HUES64 (cell line): ENCODE results near the gene SH3PXD2A.

Source experiments
- H3K27ac ChIP-seq: 2 replicates; pipeline ENCODE4 v1.7.0; 2013; ENCODE audit warnings: low read depth, low read length, inconsistent platforms
- H3K27me3 ChIP-seq: 2 replicates; pipeline ENCODE4 v1.6.1; 2013; ENCODE audit warnings: mild to moderate bottlenecking, low read length; ENCODE audit not compliant: insufficient read depth
- H3K36me3 ChIP-seq: 2 replicates; pipeline ENCODE4 v1.6.1; 2013; ENCODE audit warnings: mild to moderate bottlenecking, low read length; ENCODE audit not compliant: insufficient read depth
- H3K4me1 ChIP-seq: 2 replicates; pipeline ENCODE4 v1.6.1; 2013; ENCODE audit warnings: mild to moderate bottlenecking, low read length, moderate library complexity; ENCODE audit not compliant: insufficient read depth
- H3K4me3 ChIP-seq: 2 replicates; pipeline ENCODE4 v1.5.1; 2013; ENCODE audit warnings: mild to moderate bottlenecking, low read length, moderate library complexity
- H3K9ac ChIP-seq: 2 replicates; pipeline ENCODE4 v1.6.1; 2013; ENCODE audit warnings: mild to moderate bottlenecking, low read depth, low read length
- H3K9me3 ChIP-seq: 2 replicates; pipeline ENCODE4 v1.6.1; 2013; ENCODE audit warnings: low read depth, low read length; ENCODE audit not compliant: insufficient read depth
- WGBS: fragments of 150-250, 120-280 bp; methylation state at CpG from one replicate; pipeline ENCODE4 v1.1.7; 2013; ENCODE audit warnings: missing lambda C conversion rate; 5-methylcytosine and 5-hydroxymethylcytosine counted together

Gene SH3PXD2A

DNA sequence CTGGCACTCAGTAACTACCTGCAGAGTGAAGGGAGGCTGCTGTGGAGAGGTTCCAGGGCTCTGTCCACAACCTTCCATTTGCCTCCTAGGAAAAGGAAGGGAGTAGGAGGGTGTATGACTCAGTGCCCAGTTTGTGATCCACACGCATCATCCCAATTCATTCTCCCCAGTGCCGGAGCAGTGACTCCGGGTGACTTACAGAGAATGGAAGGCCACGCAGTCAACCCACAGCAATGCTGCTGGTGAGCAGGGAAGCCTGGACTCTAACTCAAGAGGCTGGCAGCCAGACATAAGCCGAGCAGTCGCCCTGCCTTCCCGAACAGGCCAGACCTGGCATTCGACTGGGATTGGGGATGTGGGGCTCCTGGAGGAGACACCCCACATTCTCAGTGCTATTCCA is 139.9 kb downstream of the SH3PXD2A start:
- no peaks in the 10 kb centered on the region for H3K9me3 ChIP-seq
- no peak overlapping the region for H3K27ac ChIP-seq
- H3K4me3 ChIP-seq, result no peak overlapping the region
- no peaks in the 10 kb centered on the region for H3K4me1 ChIP-seq
- 90% methylated on average over 8 of the region's 8 CpGs for WGBS
- H3K9ac ChIP-seq, result no peak overlapping the region
- no peaks in the 10 kb centered on the region for H3K36me3 ChIP-seq
- no peaks in the 10 kb centered on the region for H3K27me3 ChIP-seq

DNA sequence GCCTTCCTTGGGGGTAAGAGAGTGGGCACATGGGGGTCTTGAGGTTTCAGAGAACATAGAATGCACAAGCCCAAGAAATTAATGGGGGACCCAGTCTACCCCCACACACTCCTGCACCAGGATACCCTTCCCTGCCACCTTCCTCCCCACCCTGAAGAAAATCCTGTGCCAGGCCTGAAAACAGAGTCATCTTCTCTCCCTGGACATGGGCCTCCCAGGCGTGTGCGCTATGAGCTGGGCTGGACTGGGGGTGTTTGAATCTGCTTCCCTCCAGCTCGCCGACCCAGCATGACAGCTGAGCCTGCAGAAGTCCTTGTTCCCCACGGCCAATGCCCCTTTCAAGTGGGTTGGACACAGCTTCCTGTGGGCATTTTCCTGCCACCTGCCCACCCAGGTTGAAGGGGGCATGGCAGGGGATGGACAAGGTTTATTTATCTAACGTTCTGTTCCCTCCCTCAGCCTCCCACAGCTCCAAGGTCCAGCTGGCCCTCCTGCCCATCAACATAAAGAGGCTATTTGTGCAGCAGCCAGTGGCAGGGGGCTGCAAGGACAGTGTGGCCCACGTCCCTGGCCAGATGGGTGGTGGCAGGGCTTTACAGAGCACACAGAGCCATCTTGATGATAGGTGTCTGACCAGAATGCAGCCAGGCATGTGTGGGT is 141.0 kb downstream of the SH3PXD2A start:
- H3K36me3 ChIP-seq, result no peaks in the 10 kb centered on the region
- H3K9ac ChIP-seq, result no peak overlapping the region
- H3K27me3 ChIP-seq, result no peaks in the 10 kb centered on the region
- no peak overlapping the region for H3K4me3 ChIP-seq
- H3K9me3 ChIP-seq, result no peaks in the 10 kb centered on the region
- no peak overlapping the region for H3K27ac ChIP-seq
- WGBS, result 91% methylated on average over 7 of the region's 7 CpGs
- H3K4me1 ChIP-seq, result no peaks in the 10 kb centered on the region

GRCh38 chr10:103713676-103714075 is 141.7 kb downstream of the SH3PXD2A start:
- 86% methylated on average over 4 of the region's 4 CpGs for WGBS
- H3K27ac ChIP-seq, result no peak overlapping the region

GRCh38 chr10:103712898-103713498 is 142.4 kb downstream of the SH3PXD2A start:
- Histone ChIP-seq H3K9ac (no peak overlapping the region), H3K9me3 (no peaks in the 10 kb centered on the region), H3K27me3 (no peaks in the 10 kb centered on the region), H3K4me3 (no peak overlapping the region), H3K36me3 (no peaks in the 10 kb centered on the region), H3K27ac (no peak overlapping the region), H3K4me1 (no peaks in the 10 kb centered on the region)
- WGBS, result 25% methylated on average over 8 of the region's 8 CpGs

More at GRCh38 chr10:103713676-103714075, 141.7 kb downstream of the SH3PXD2A start:
- H3K4me1 ChIP-seq, result no peaks in the 10 kb centered on the region
- H3K27me3 ChIP-seq, result no peaks in the 10 kb centered on the region
- H3K9ac ChIP-seq, result no peak overlapping the region
- H3K9me3 ChIP-seq, result no peaks in the 10 kb centered on the region
- no peak overlapping the region for H3K4me3 ChIP-seq
- H3K36me3 ChIP-seq, result no peaks in the 10 kb centered on the region

DNA sequence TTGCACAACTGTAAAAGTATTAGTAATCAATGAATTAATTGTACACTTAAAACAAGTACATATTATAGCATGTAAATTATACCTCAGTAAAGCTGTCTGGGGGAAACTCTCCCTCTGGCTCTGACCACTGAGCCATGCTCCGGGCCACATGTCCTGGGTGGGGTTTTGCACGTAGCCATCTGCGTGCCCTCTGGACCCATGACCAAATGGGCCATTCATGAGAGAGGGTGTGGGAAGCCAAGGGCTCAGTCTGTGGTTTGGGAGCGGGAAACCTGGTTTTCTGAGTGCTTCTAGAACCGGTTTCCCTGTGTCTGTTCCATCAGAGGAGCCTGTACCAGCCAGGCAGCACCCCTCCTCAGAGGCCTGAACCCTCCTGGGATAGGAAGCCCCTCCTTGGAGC is 143.2 kb downstream of the SH3PXD2A start:
- Histone ChIP-seq H3K9ac (no peak overlapping the region), H3K4me3 (no peak overlapping the region), H3K36me3 (no peaks in the 10 kb centered on the region), H3K27me3 (no peaks in the 10 kb centered on the region), H3K27ac (no peak overlapping the region), H3K4me1 (no peaks in the 10 kb centered on the region), H3K9me3 (no peaks in the 10 kb centered on the region)
- 84% methylated on average over 5 of the region's 5 CpGs for WGBS

DNA sequence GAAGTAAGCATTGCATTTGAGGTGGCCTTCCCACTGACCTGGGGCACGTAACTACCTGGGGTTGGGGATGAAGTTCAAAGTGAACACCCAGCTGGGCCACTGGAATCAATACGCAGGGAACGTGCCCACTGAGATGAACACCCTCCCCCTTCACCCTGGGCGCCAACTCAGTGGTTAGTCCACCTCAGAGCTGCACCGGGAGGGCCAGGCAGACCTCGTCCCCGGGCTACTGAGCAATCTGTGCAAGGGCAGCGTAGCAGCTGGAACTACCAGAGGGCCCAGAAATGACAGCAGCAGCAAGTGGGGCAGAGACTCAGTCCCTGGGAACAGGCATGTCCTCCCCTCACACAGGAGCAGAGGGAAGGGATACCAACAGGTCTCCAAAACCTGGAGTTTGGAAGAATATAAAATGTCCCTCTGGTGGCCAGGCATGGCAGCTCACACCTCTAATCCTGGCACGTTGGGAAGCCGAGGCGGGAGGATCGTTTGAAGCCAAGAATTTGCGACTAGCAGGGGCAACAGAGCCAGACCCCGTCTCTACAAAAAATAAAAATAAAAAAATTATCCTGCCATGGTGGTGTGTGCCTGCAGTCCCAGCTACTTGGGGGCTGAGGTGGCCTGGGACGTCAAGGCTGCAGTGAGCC is 143.9 kb downstream of the SH3PXD2A start:
- 90% methylated on average over 15 of the region's 15 CpGs for WGBS
- no peak overlapping the region for H3K27ac ChIP-seq
- H3K27me3 ChIP-seq, result no peaks in the 10 kb centered on the region
- H3K4me3 ChIP-seq, result no peak overlapping the region
- H3K36me3 ChIP-seq, result no peaks in the 10 kb centered on the region
- no peaks in the 10 kb centered on the region for H3K9me3 ChIP-seq
- no peak overlapping the region for H3K9ac ChIP-seq
- H3K4me1 ChIP-seq, result no peaks in the 10 kb centered on the region

DNA sequence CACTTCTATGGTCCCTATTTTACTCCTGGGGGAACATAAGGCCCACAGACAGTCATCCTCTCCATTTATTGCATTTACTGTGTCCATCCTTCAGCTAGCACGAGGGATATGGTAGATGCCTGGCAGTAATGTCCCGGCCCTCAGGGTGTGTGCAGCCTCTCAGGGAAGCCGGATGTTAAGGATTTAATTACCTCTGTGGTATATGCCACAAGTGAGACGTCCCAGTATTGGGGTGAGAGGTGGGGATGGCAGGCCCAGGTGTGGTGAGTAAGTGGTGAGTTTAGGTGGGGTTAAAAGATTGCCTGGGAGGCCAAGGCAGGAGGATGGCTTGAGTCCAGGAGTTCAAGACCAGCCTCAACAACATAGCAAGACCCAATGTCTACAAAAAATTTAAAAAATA is 144.9 kb downstream of the SH3PXD2A start:
- 87% methylated on average over 4 of the region's 4 CpGs for WGBS
- Histone ChIP-seq H3K9ac (no peak overlapping the region), H3K4me3 (no peak overlapping the region), H3K36me3 (no peaks in the 10 kb centered on the region), H3K27me3 (no peaks in the 10 kb centered on the region), H3K9me3 (no peaks in the 10 kb centered on the region), H3K4me1 (no peaks in the 10 kb centered on the region), H3K27ac (no peak overlapping the region)

DNA sequence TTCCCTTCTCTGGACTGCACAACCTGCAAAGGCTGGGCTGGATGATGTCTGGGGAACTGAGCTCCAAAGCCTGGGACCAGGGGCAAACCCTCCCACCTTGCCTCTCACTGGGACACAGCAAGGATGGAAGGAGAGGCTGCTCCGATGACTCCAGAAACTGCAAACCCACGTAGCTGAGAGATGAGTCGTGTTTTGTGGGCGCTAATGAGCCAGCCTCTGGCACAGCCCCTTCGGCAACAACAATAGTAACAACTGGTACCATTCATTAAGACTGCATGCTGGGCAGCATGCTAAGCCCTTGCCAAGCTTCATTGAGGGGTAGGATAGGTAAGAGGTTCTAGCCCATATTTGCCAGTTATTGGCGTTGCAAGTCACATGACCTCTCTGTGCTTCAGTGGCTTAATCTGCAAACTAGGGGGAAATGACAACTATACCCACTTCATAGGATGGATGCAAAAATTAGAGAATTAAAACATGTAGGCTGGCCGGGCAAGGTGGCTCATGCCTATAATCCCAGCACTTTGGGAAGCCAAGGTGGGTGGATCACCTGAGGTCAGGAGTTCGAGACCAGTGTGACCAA is 145.9 kb downstream of the SH3PXD2A start:
- Histone ChIP-seq H3K9me3 (no peaks in the 10 kb centered on the region), H3K4me3 (no peak overlapping the region), H3K27ac (no peak overlapping the region), H3K27me3 (no peaks in the 10 kb centered on the region), H3K4me1 (no peaks in the 10 kb centered on the region), H3K9ac (no peak overlapping the region), H3K36me3 (no peaks in the 10 kb centered on the region)
- WGBS, result 89% methylated on average over 8 of the region's 8 CpGs

DNA sequence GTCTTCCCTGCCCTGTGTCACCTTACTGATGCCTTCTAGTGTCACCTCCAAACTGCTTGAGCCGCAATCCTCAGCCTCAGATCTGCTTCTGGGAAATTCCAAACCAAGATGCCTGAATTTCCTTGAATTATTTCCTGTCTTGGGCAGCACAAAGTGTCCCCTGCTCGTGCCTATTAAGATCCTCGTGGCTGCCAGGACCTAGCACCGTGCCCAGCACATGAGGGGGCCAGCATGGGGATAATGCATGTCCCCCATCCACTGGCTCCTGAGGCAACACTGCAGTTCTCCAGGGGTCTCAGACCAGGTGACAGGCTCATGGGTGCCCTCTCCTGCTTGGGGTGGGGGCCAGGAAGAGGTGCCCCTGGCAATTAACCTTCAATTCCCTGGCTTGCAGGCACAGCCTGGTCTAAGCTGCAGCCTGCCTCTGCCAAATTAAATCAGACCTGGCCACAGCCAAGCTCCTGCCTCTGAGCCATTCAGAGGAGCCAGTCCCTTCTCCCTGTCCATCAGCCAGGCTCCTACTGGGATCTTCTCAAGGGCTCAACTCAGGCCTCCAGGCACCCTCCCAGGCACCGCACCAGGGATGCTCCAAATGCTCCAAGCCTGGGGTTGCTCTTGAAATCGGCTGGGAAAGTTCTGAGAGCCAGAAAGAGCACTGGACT is 146.6 kb downstream of the SH3PXD2A start:
- Histone ChIP-seq H3K4me1 (no peaks in the 10 kb centered on the region), H3K4me3 (no peak overlapping the region), H3K9ac (no peak overlapping the region), H3K9me3 (no peaks in the 10 kb centered on the region), H3K36me3 (no peaks in the 10 kb centered on the region), H3K27me3 (no peaks in the 10 kb centered on the region), H3K27ac (no peak overlapping the region)
- WGBS, result 93% methylated on average over 6 of the region's 6 CpGs

DNA sequence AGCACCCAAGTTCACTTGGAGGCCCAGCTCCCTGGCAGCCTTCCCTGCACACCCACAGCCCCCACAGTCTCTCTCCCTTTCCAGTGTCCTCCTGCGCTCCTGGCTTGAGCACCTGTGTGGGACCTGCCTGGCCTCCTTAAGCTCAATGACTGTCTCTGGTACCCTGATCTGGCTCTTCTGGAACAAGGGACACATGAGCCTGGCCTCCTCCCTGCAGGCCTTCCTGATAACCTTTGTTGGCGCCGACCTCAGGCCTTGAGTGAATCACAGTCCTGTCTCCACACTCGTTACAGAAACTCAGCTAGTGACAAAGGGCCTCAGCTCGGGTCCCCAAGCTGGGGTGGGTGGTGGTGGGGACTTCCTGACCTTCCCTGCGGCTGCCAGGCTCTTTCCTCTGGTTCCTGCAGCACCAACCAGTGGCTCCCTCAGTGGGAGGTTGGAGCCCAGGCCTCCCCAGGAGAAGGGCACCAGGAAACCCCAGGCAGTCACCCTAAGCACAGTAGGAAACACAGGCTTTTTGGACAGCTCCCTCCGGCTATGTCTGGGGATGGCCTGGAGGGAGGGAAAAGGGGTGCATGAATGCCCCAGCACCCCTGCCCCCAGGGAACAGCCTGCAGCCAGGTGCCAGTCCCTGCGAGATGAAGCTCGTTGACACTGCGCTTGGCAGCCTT is 147.3 kb downstream of the SH3PXD2A start:
- H3K27ac ChIP-seq, result no peak overlapping the region

More for the DNA sequence above, 147.3 kb downstream of the SH3PXD2A start:
- H3K9ac ChIP-seq, result no peak overlapping the region
- no peaks in the 10 kb centered on the region for H3K27me3 ChIP-seq
- WGBS, result 92% methylated on average over 10 of the region's 10 CpGs
- H3K4me3 ChIP-seq, result no peak overlapping the region
- no peaks in the 10 kb centered on the region for H3K36me3 ChIP-seq
- H3K4me1 ChIP-seq, result no peaks in the 10 kb centered on the region
- H3K9me3 ChIP-seq, result no peaks in the 10 kb centered on the region
